Measurements from ENCODE around the gene DCLK1.

DNA sequence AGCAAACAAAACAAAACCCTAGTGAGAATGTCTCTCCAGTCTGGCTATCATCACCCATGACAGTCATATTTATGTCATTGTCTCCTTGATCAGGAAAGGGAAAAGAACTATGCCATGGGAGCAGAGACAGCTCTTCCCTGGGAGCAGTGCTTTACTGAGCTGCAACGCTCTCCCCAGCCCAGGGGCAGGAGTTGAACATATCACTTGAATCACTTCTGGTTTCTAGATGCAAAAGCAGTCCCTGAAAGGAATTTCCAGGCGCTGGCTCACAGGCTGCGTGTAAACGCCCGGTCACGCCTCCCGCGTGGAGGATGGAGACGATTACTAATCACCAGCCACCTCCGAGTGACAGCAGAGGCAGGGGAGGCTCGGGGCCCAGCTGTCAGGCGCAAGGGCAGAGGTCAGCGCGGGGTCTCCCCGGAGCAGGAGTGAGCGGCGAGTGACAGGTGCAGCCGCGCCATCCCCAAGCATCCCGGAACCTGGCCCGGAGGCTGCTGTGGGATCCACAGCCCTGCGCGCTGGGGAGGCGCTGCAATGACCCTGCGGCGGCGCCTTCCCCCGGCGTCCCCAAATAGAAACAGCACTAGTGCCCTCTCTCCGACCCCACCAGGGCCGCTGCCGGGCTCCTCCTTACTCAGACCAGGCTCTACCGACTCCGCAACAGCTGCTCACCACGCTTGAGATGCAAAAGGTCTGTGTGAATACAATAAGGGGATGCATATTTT lies 23.5 kb upstream of the DCLK1 start:
- TF ChIP-seq POLR2AphosphoS5 (IDR thresholded peaks at IDR 0.05) (no peak), POLR2A (IDR thresholded peaks at IDR 0.05) (no peak), EP300 (IDR thresholded peaks at IDR 0.05) (no peak)
- TF ChIP-seq, protein P1, sequence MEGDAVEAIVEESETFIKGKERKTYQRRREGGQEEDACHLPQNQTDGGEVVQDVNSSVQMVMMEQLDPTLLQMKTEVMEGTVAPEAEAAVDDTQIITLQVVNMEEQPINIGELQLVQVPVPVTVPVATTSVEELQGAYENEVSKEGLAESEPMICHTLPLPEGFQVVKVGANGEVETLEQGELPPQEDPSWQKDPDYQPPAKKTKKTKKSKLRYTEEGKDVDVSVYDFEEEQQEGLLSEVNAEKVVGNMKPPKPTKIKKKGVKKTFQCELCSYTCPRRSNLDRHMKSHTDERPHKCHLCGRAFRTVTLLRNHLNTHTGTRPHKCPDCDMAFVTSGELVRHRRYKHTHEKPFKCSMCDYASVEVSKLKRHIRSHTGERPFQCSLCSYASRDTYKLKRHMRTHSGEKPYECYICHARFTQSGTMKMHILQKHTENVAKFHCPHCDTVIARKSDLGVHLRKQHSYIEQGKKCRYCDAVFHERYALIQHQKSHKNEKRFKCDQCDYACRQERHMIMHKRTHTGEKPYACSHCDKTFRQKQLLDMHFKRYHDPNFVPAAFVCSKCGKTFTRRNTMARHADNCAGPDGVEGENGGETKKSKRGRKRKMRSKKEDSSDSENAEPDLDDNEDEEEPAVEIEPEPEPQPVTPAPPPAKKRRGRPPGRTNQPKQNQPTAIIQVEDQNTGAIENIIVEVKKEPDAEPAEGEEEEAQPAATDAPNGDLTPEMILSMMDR (IDR thresholded peaks at IDR 0.05): no peak

Data from suprapubic skin (tissue), 4 donors.